ENCODE measurements around the gene MTFR1L.
A peak's percentile ranks its signal among the peaks of the same experiment; 100 is the strongest.

Gene MTFR1L

GRCh38 chr1:25807480-25808390 is 12.0 kb upstream of the MTFR1L start:
- DNase-seq (ENCODE audit: low read depth in 2 of 2, low spot score in 1 of 2), result no peak

GRCh38 chr1:25808481-25809244 is 11.1 kb upstream of the MTFR1L start:
- DNase-seq (ENCODE audit: low read depth in 2 of 2, low spot score in 1 of 2), result no peak

- DNase-seq (ENCODE audit: low read depth in 2 of 2, low spot score in 1 of 2), result no peak
Measured at GRCh38 chr1:25809283-25809926, 10.3 kb upstream of the MTFR1L start.

- no peak for DNase-seq (ENCODE audit: low read depth in 2 of 2, low spot score in 1 of 2)
Measured at GRCh38 chr1:25809929-25810328, 9.8 kb upstream of the MTFR1L start.

DNA sequence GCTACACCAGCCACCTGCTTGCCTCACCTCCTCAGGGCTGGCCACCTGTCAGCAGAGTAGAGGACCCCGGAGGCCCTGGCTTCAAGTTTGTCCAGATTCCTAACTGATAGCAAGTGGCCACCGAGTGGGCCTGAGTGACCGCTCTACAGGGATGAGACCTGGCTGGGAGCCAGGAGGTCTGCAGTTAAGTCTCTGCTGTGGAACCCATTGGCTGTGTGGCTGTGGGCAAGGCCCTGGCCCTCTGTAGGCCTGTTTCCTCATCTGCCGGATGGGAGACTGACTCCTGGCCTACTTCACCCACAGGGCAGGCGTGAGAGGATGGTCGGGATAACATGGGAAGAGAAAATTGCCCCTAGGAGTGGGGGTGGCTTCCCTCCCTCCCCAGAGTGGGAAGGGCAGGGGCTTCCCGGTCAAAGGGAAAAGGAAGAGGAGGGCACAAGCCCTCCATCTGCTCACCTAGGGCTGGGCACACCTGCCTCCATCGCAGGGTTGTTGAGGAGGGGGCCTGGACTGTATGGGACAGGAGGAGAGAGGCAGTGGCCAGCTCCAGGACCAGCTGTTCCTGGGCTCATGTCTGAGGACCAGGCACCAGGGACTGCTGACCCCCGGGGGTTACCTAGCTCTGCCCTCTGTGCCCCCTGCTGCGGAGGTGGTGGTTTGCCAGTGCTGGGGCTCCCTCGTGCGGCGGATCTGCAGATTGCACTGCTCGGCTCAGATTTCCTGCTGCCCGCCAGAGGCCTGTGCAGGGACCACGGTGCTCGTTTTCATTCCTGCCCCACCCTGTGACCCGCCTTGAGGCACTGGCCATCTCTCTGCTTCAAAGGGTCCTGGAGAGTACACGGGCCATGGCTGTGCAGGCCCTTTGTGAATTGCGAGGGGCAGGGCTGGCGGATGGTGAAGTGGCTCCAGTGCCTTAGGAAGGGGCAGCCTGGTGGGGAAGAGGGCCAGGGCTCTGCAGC is 9.1 kb upstream of the MTFR1L start:
- DNase-seq (ENCODE audit: low read depth in 2 of 2, low spot score in 1 of 2), result peak; percentile 46 to 78

- no peak for DNase-seq (ENCODE audit: low read depth in 2 of 2, low spot score in 1 of 2)
Measured at GRCh38 chr1:25811384-25812082, 8.2 kb upstream of the MTFR1L start.

DNA sequence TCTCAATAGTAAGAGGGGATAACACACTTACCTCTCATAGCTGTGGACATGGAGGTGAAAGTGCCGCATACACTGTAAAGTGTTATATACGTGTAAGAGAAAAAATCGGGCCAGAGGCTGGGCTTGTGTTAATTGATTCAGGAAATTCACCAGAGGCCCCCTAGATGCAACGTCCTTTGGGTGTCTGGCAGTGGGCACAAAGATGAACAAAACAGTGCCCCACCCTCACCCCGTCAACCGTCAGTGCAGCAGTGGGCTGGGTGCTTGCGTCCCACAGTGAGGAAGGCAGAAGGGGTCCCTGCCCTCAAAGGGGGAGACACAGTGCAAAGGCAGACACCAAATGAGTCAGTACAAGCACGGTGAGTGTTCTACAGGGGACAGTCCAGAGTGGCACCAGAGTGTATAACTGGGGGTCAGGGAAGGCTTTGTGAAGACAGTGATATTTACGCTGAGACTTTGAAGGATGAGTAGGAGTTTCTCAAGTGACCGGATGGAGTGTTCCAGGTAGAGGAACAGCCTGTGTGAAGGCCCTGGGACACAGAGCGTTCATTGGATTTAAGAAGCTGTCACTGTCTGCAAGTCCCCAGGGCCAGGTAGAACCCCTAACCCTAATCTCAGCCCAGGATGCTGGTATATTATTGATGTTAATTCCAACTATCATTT is 6.6 kb upstream of the MTFR1L start:
- no peak for DNase-seq (ENCODE audit: low read depth in 2 of 2, low spot score in 1 of 2)

- no peak for DNase-seq (ENCODE audit: low read depth in 2 of 2, low spot score in 1 of 2)
Measured at GRCh38 chr1:25813734-25814471, 5.9 kb upstream of the MTFR1L start.

- DNase-seq (ENCODE audit: low read depth in 2 of 2, low spot score in 1 of 2), result no peak
Measured at GRCh38 chr1:25814549-25815087, 5.1 kb upstream of the MTFR1L start.

GRCh38 chr1:25815208-25816111 is 4.3 kb upstream of the MTFR1L start:
- DNase-seq (ENCODE audit: low read depth in 2 of 2, low spot score in 1 of 2), result no peak

DNA sequence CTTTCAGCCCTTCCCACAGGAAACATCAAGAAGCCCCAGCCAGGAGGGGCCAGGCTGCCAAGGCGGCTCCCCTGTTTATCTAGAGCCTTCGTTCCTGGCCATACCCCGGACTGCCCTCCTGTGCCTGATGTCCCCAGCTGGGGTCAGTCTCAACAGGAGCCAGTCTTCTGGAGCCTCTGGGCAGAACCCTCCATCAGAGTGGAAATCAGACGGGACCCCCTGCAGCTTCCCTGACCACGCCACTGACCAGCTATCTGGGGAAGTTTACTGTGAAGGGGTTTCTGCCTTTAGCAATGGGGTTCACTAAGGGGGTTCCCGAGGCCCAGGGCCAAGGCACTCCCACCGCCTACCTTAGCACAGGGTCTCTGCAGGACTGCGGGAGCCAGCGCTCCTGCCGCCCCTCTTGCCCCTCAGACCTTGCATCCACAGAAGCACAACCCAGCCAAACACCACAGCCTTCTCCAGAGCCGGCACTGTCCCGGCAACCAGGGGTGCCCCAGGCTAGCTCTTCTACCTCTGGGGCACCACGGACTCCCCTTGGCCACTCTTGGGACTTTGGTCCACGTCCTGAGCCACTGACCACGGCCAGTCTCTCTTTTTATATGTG is 3.5 kb upstream of the MTFR1L start:
- DNase-seq (ENCODE audit: low read depth in 2 of 2, low spot score in 1 of 2), result no peak

- DNase-seq (ENCODE audit: low read depth in 2 of 2, low spot score in 1 of 2), result no peak
Measured at GRCh38 chr1:25817840-25818501, 1.8 kb upstream of the MTFR1L start.

DNA sequence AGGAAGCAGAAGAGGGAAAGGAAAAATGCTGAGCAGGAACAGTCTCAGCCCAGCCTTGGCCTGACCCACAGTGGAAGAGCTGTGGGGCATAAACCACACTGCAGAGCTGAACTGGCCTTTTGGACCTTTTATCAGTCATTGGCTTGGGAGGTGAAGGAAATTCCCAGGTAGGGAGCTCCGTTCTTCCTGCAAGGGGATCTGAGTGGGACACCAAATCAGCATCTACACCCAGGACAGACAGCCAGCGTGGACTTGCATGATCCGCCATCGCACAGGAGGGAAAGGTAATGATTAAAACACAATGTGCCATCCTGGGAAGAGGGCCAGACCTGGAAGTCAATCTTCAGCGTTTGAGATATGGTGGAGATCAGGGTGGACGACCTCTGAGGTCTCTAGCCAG is 1.2 kb upstream of the MTFR1L start:
- no peak for DNase-seq (ENCODE audit: low read depth in 2 of 2, low spot score in 1 of 2)

GRCh38 chr1:25820247-25821111 is 725 bp downstream of the MTFR1L start:
- DNase-seq (ENCODE audit: low read depth in 2 of 2, low spot score in 1 of 2), result peak in 1 of 2 donors; percentile 46

- no peak for DNase-seq (ENCODE audit: low read depth in 2 of 2, low spot score in 1 of 2)
Measured at GRCh38 chr1:25821112-25821476, 1.3 kb downstream of the MTFR1L start.

DNA sequence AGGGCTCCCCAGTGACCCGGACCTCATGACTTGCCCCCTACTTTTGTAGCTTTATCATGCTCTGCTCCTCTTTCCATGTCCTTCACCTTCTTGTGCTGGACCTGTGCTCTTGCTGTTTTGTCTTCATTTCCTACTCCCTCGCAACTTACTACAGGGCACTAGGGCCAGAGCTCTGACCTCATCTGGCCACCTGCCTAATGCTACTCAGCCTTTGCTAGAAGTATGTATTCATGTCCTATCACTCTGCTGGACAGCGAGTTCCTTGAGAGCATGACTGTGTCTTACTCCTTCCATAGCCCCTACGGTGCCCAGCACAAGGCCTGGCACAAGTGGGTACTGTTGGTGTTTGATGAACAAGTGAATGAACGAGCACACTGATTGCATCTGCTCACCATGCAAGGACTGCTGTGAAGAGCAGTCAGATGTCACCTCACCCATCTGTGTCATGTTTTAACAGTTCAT is 1.9 kb downstream of the MTFR1L start:
- DNase-seq (ENCODE audit: low read depth in 2 of 2, low spot score in 1 of 2), result no peak
